B cell (primary cell): ENCODE data around the gene PTPN11. TPM values are rescaled to one million over a fixed set of nuclear protein-coding genes. Genes with fewer than 3 reads are reported as not detected.

Experiments
- ATAC-seq: fragments of 200-7000 bp; cut with Tn5 transposase; one replicate; pipeline ENCODE4 v1.10.0; 2021; ENCODE audit warnings: low read depth, mild to moderate bottlenecking, moderate number of reproducible peaks, moderate library complexity
- CTCF ChIA-PET: fragments of 350-600 bp; sonication (Branson Sonifier 250); formaldehyde crosslinking; loops from one replicate; lab custom pipeline; 2021; ENCODE audit warnings: antibody characterized with exemption, inconsistent platforms; lab: Charles Lee
- POLR2A ChIA-PET: fragments of 350-600 bp; sonication (Branson Sonifier 250); formaldehyde crosslinking; loops from one replicate; lab custom pipeline; 2021; ENCODE audit warnings: antibody characterized with exemption; lab: Charles Lee
- DNase-seq: peaks from one replicate; pipeline ENCODE4 v3.0.0; 2013
- H2AFZ ChIP-seq: 2 replicates; pipeline ENCODE4 v1.6.1; 2012; ENCODE audit warnings: mild to moderate bottlenecking, low read depth, low read length; ENCODE audit not compliant: insufficient read depth, poor library complexity, severe bottlenecking
- H3K27ac ChIP-seq, 2 donors: 1 replicate in 1 of 2; 2 replicates in 1 of 2; pipeline ENCODE4 v1.5.1; 2012 to 2013; ENCODE audit warnings: low read length in 2 of 2, mild to moderate bottlenecking in 2 of 2, moderate library complexity in 1 of 2
- H3K27me3 ChIP-seq, 4 experiments: fragments of 200-600 bp in 1 of 4; sonication (generic) in 1 of 4; replicated peaks in 1 of 4; 1 replicate in 2 of 4; 2 replicates in 2 of 4; pipeline versions ENCODE4 v1.6.1 to v1.7.0; 2013 to 2016; ENCODE audit warnings: low read length in 3 of 4, mild to moderate bottlenecking in 2 of 4, mixed read lengths in 1 of 4, moderate library complexity in 1 of 4; ENCODE audit not compliant: insufficient read depth in 4 of 4, control insufficient read depth in 3 of 4; ENCODE audit errors: control extremely low read depth in 1 of 4
- H3K36me3 ChIP-seq, 2 experiments: replicated peaks in 1 of 2; 1 replicate in 1 of 2; 2 replicates in 1 of 2; pipeline versions ENCODE4 v1.6.1 to v1.7.1; 2013; ENCODE audit warnings: low read length in 1 of 2; ENCODE audit not compliant: insufficient read depth in 2 of 2, control insufficient read depth in 1 of 2; ENCODE audit errors: control extremely low read depth in 1 of 2, extremely low read depth in 1 of 2
- H3K4me1 ChIP-seq, 2 donors: fragments of 200-600 bp in 1 of 2; sonication (generic) in 1 of 2; 1 replicate in 1 of 2; 2 replicates in 1 of 2; pipeline versions ENCODE4 v1.5.1 to v1.6.1; 2013 to 2017; ENCODE audit warnings: low read length in 2 of 2; ENCODE audit not compliant: control insufficient read depth in 2 of 2, insufficient read depth in 2 of 2
- H3K4me2 ChIP-seq: replicated peaks from 2 replicates; pipeline ENCODE3; 2012; ENCODE audit warnings: mild to moderate bottlenecking, low read depth, low read length; ENCODE audit not compliant: poor library complexity, severe bottlenecking
- H3K4me3 ChIP-seq, 5 experiments: fragments of 200-600 bp in 1 of 5; sonication (generic) in 1 of 5; 1 replicate in 3 of 5; 2 replicates in 2 of 5; pipeline versions ENCODE4 v1.5.1 to v1.7.0; 2011 to 2016; ENCODE audit warnings: low read length in 4 of 5, mild to moderate bottlenecking in 4 of 5, low read depth in 2 of 5, control low read depth in 1 of 5, moderate library complexity in 1 of 5; ENCODE audit not compliant: insufficient read depth in 1 of 5; ENCODE audit errors: control extremely low read depth in 1 of 5, extremely low read depth in 1 of 5
- H3K79me2 ChIP-seq: fragments of 200-600 bp; sonication (generic); one replicate; pipeline ENCODE4 v1.6.0; 2016; ENCODE audit warnings: low read length; ENCODE audit not compliant: control insufficient read depth, insufficient read depth
- H3K9ac ChIP-seq: fragments of 200-600 bp; sonication (generic); 2 replicates; pipeline ENCODE4 v1.6.1; 2017; ENCODE audit warnings: mild to moderate bottlenecking, low read length, moderate library complexity
- H3K9me3 ChIP-seq, 3 donors: one replicate each; pipeline versions ENCODE4 v1.6.1 to v1.7.1; 2013; ENCODE audit warnings: low read length in 2 of 3; ENCODE audit not compliant: control insufficient read depth in 2 of 3, insufficient read depth in 1 of 3; ENCODE audit errors: control extremely low read depth in 1 of 3
- H4K20me1 ChIP-seq: 2 replicates; pipeline ENCODE4 v1.6.0; 2012; ENCODE audit warnings: mild to moderate bottlenecking, low read length; ENCODE audit not compliant: insufficient read depth, control insufficient read depth, poor library complexity, severe bottlenecking
- H3K27ac Mint-ChIP-seq: one replicate; pipeline ENCODE4 v1.8.0; 2021; ENCODE audit warnings: mixed read lengths
- H3K27me3 Mint-ChIP-seq: one replicate; pipeline ENCODE4 v1.8.0; 2021; ENCODE audit warnings: mixed read lengths
- H3K4me1 Mint-ChIP-seq: one replicate; pipeline ENCODE4 v1.8.0; 2021; ENCODE audit warnings: mixed read lengths
- H3K4me3 Mint-ChIP-seq: one replicate; pipeline ENCODE4 v1.8.0; 2021; ENCODE audit warnings: mixed read lengths
- H3K9me3 Mint-ChIP-seq: one replicate; pipeline ENCODE4 v1.8.0; 2022; ENCODE audit warnings: mixed read lengths; ENCODE audit not compliant: insufficient read depth
- CTCF ChIP-seq: fragments of 200-600 bp; IDR thresholded peaks from one replicate; pipeline ENCODE4 v1.8.0; 2022; ENCODE audit warnings: antibody characterized with exemption, mild to moderate bottlenecking
- EZH2 ChIP-seq: IDR thresholded peaks from 2 replicates; pipeline ENCODE4 v1.6.1; 2012; ENCODE audit warnings: borderline replicate concordance, low read depth, mild to moderate bottlenecking, moderate library complexity, low read length; ENCODE audit not compliant: insufficient read depth, poor library complexity, severe bottlenecking
- WGBS: methylation state at CpG from one replicate; pipeline ENCODE4 v1.1.5; 2013; ENCODE audit warnings: missing lambda C conversion rate; ENCODE audit not compliant: insufficient coverage; 5-methylcytosine and 5-hydroxymethylcytosine counted together
- intact Hi-C: fragments of 100-400 bp; cut with micrococcal nuclease; formaldehyde crosslinking; loops from one replicate; pipeline ENCODE4 v1.10.0; 2022
- polyA plus RNA-seq: library from polyadenylated mRNA; depleted of rRNA; stranded (reverse); fragments of >200 nt; gene quantifications from 2 replicates; pipeline ENCODE4 v1.2.3, GENCODE V29; 2012
- total RNA-seq, 2 donors: library from RNA; stranded (reverse); fragments of 120-200 nt in 1 of 2; gene quantifications; 1 replicate in 1 of 2; 2 replicates in 1 of 2; pipeline versions ENCODE4 v1.2.3 to v1.2.4, GENCODE V29; 2013 to 2022

PTPN11 gene
- total and polyA plus RNA-seq, 2 donors (not counting 1 experiment from before 2014, with no cell fraction given): 7.8 to 53.1 TPM

- Mint-ChIP-seq H3K4me1 (no peaks in the 10 kb centered on the region), H3K27me3 (peaks cover 10% of the 10 kb centered on the region), H3K4me3 (no peak overlapping the region), H3K9me3 (no peaks in the 10 kb centered on the region), H3K27ac (no peak overlapping the region)
- no peaks in the 10 kb centered on the region for H3K36me3 ChIP-seq
- no peak overlapping the region for H3K9ac ChIP-seq
- ChIA-PET CTCF (no interaction called here), POLR2A (no interaction called here)
- ATAC-seq (no peak), DNase-seq (no peak)
- no peaks in the 10 kb centered on the region for H3K79me2 ChIP-seq
- H3K4me3 ChIP-seq: no peak overlapping the region
- H3K9me3 ChIP-seq: no peaks in the 10 kb centered on the region
- H4K20me1 ChIP-seq: no peaks in the 10 kb centered on the region
- H3K4me1 ChIP-seq: no peaks in the 10 kb centered on the region
- intact Hi-C loops: no loop called here
- TF ChIP-seq EZH2 (no peak), CTCF (no peak)
- H3K27ac ChIP-seq: no peak overlapping the region
- H3K27me3 ChIP-seq: no peaks in the 10 kb centered on the region
- H3K4me2 ChIP-seq: no peak overlapping the region
- no peak overlapping the region for H2AFZ ChIP-seq
Measured at GRCh38 chr12:112527082-112527481, 108.3 kb downstream of the PTPN11 start.

- H3K9ac ChIP-seq: no peak overlapping the region
- H3K79me2 ChIP-seq: no peaks in the 10 kb centered on the region
- TF ChIP-seq CTCF (no peak), EZH2 (no peak)
- H3K4me1 ChIP-seq: no peaks in the 10 kb centered on the region
- intact Hi-C loops: no loop called here
- H3K4me3 Mint-ChIP-seq: no peak overlapping the region
- no peak for DNase-seq
- no peaks in the 10 kb centered on the region for H3K9me3 Mint-ChIP-seq
- H3K4me1 Mint-ChIP-seq: no peaks in the 10 kb centered on the region
- H4K20me1 ChIP-seq: no peaks in the 10 kb centered on the region
- no peak overlapping the region for H3K27ac ChIP-seq
- ATAC-seq: no peak
- H2AFZ ChIP-seq: no peak overlapping the region
- no peak overlapping the region for H3K4me3 ChIP-seq
- ChIA-PET CTCF (no interaction called here), POLR2A (no interaction called here)
- H3K4me2 ChIP-seq: no peak overlapping the region
- no peak overlapping the region for H3K27ac Mint-ChIP-seq
- H3K27me3 ChIP-seq: no peaks in the 10 kb centered on the region
- 86% methylated on average over 1 of the region's 4 CpGs for WGBS
- peaks cover 10% of the 10 kb centered on the region for H3K27me3 Mint-ChIP-seq
- no peaks in the 10 kb centered on the region for H3K36me3 ChIP-seq
- no peaks in the 10 kb centered on the region for H3K9me3 ChIP-seq
Measured at GRCh38 chr12:112527501-112527900, 108.8 kb downstream of the PTPN11 start.
